Choroid plexus epithelial cell (primary cell): ENCODE data around the gene GIGYF1.
A peak's percentile ranks its signal among the peaks of the same experiment; 100 is the strongest.
"Not testable (repeated sequence)": the region's sequence is repeated elsewhere in the genome, so short reads cannot be mapped to it uniquely, and the experiment has no call there.

ENCODE experiments used
- DNase-seq: peaks from one replicate; pipeline ENCODE4 v3.0.0-alpha.2; 2010; ENCODE audit warnings: low read depth
- H3K4me3 ChIP-seq: 2 replicates; pipeline ENCODE4 v1.5.1; 2011; ENCODE audit warnings: low read depth, mild to moderate bottlenecking, control low read depth, low read length, moderate library complexity
- CTCF ChIP-seq: conservative IDR thresholded peaks from 2 replicates; pipeline ENCODE4 v1.5.1; 2011; ENCODE audit warnings: low read depth, mild to moderate bottlenecking, control low read depth, inconsistent platforms, low read length, moderate library complexity

Gene GIGYF1

GRCh38 chr7:100673942-100674410 is 20.1 kb downstream of the GIGYF1 start:
- peak; percentile 16 for DNase-seq
- H3K4me3 ChIP-seq = peak overlapping the region; percentile 91
- TF ChIP-seq CTCF = no peak

- TF ChIP-seq CTCF = no peak
- H3K4me3 ChIP-seq = peak within 1 kb of the TSS; percentile 91
- peak; percentile 100 for DNase-seq
Observed at GRCh38 chr7:100673302-100673941, 20.6 kb downstream of the GIGYF1 start, which contains the start of gene GNB2. Gene GNB2 (plus strand): TSS chr7:100673740. CDS start chr7:100676266, 2,526 bp downstream.

- no peak for TF ChIP-seq CTCF
- H3K4me3 ChIP-seq = no peak overlapping the region
- no peak for DNase-seq
Observed at GRCh38 chr7:100671353-100672327, 22.4 kb downstream of the GIGYF1 start.

GRCh38 chr7:100670074-100670473 is 24.0 kb downstream of the GIGYF1 start:
- DNase-seq = no peak
- no peak for TF ChIP-seq CTCF
- no peak overlapping the region for H3K4me3 ChIP-seq

GRCh38 chr7:100669106-100669505 is 24.9 kb downstream of the GIGYF1 start:
- not testable (repeated sequence) for DNase-seq, H3K4me3 ChIP-seq

- TF ChIP-seq CTCF = no peak
- no peak overlapping the region for H3K4me3 ChIP-seq
- DNase-seq = no peak
Observed at GRCh38 chr7:100668069-100668449, 26.0 kb downstream of the GIGYF1 start.

- no peak for DNase-seq
- H3K4me3 ChIP-seq = no peak overlapping the region
- no peak for TF ChIP-seq CTCF
Observed at GRCh38 chr7:100667331-100668068, 26.6 kb downstream of the GIGYF1 start.
